ENCODE results near the gene SPCS2.
"Not testable (repeated sequence)": the region's sequence is repeated elsewhere in the genome, so short reads cannot be mapped to it uniquely, and the experiment has no call there.

The SPCS2 gene

GRCh38 chr11:74950374-74950969 lies 1.4 kb downstream of the SPCS2 start:
- peak; percentile 14 for DNase-seq (ENCODE audit: low spot score)

- DNase-seq (ENCODE audit: low spot score), result peak; percentile 26
These were observed 2.2 kb downstream of the SPCS2 start for GRCh38 chr11:74951226-74951625.

GRCh38 chr11:74952752-74953151 lies 3.7 kb downstream of the SPCS2 start:
- DNase-seq (ENCODE audit: low spot score), result no peak

GRCh38 chr11:74953451-74953850 lies 4.4 kb downstream of the SPCS2 start:
- peak; percentile 54 for DNase-seq (ENCODE audit: low spot score)

- no peak for DNase-seq (ENCODE audit: low spot score)
These were observed 5.1 kb downstream of the SPCS2 start for GRCh38 chr11:74954199-74954598.

GRCh38 chr11:74956397-74957015 lies 7.4 kb downstream of the SPCS2 start:
- DNase-seq (ENCODE audit: low spot score), result no peak

- DNase-seq (ENCODE audit: low spot score), result no peak
These were observed 9.0 kb downstream of the SPCS2 start for GRCh38 chr11:74957937-74958629.

- not testable (repeated sequence) for DNase-seq (ENCODE audit: low spot score)
These were observed 11.1 kb downstream of the SPCS2 start for GRCh38 chr11:74960128-74960527.

GRCh38 chr11:74966651-74967050 lies 17.6 kb downstream of the SPCS2 start:
- no peak for DNase-seq (ENCODE audit: low spot score)

- DNase-seq (ENCODE audit: low spot score), result no peak
These were observed 21.9 kb downstream of the SPCS2 start for GRCh38 chr11:74970852-74971395.

- DNase-seq (ENCODE audit: low spot score), result no peak
These were observed 22.4 kb downstream of the SPCS2 start for GRCh38 chr11:74971424-74971823.

GRCh38 chr11:74978041-74978440 lies 29.0 kb downstream of the SPCS2 start:
- DNase-seq (ENCODE audit: low spot score), result no peak

- no peak for DNase-seq (ENCODE audit: low spot score)
These were observed 31.6 kb downstream of the SPCS2 start for GRCh38 chr11:74980634-74981033.

- DNase-seq (ENCODE audit: low spot score), result no peak
These were observed 32.8 kb downstream of the SPCS2 start for GRCh38 chr11:74981888-74982287.

- no peak for DNase-seq (ENCODE audit: low spot score)
These were observed 35.0 kb downstream of the SPCS2 start for GRCh38 chr11:74984070-74984469.

GRCh38 chr11:74984730-74985129 lies 35.7 kb downstream of the SPCS2 start:
- no peak for DNase-seq (ENCODE audit: low spot score)

- peak; percentile 94 for DNase-seq (ENCODE audit: low spot score)
These were observed 39.6 kb downstream of the SPCS2 start, which contains the start of gene NEU3 for GRCh38 chr11:74988541-74989259. Gene NEU3 (plus strand): TSS chr11:74988933. CDS start chr11:74989061, 128 bp downstream.

GRCh38 chr11:74989260-74989638 lies 40.2 kb downstream of the SPCS2 start:
- peak; percentile 18 for DNase-seq (ENCODE audit: low spot score)

- DNase-seq (ENCODE audit: low spot score), result not testable (repeated sequence)
These were observed 41.1 kb downstream of the SPCS2 start for GRCh38 chr11:74990150-74990549.

GRCh38 chr11:74990941-74991340 lies 41.9 kb downstream of the SPCS2 start:
- no peak for DNase-seq (ENCODE audit: low spot score)

GRCh38 chr11:74992852-74993251 lies 43.8 kb downstream of the SPCS2 start:
- DNase-seq (ENCODE audit: low spot score), result peak; percentile 34

GRCh38 chr11:75000975-75001354 lies 51.9 kb downstream of the SPCS2 start:
- DNase-seq (ENCODE audit: low spot score), result no peak
